ENCODE results near the gene LRFN5. TPM values are rescaled to one million over a fixed set of nuclear protein-coding genes. Genes with fewer than 3 reads are reported as not detected.

Gene LRFN5
- total RNA-seq, 1 experiment from 2014 or later, result 1.3 TPM

- no CpG with 5 or more reads among the region's 1 CpG for WGBS (ENCODE audit: extremely low coverage, insufficient read length, low lambda C conversion rate)
These were observed 203.7 kb downstream of the LRFN5 start for GRCh38 chr14:41810362-41810761.

More at GRCh38 chr14:41810362-41810761, 203.7 kb downstream of the LRFN5 start:
- Histone ChIP-seq H3K27me3 (ENCODE audit: insufficient read depth, low read length) (no peaks in the 10 kb centered on the region), H3K18ac (ENCODE audit: insufficient read length, low read depth, low read length) (no peak overlapping the region), H3T11ph (ENCODE audit: low read length) (no peak overlapping the region), H3K79me1 (ENCODE audit: insufficient read depth, low read depth, low read length, poor library complexity, severe bottlenecking) (no peaks in the 10 kb centered on the region), H3K23ac (ENCODE audit: insufficient read length, low read depth, low read length) (no peak overlapping the region), H3K4me1 (ENCODE audit: insufficient read depth, low read length) (no peaks in the 10 kb centered on the region), H2BK5ac (ENCODE audit: insufficient read length, low read length) (no peak overlapping the region), H4K5ac (ENCODE audit: insufficient read length, low read depth, low read length) (no peak overlapping the region), H3K27ac (ENCODE audit: insufficient read length, low read depth, low read length) (no peak overlapping the region), H2BK120ac (ENCODE audit: low read depth, low read length, poor library complexity, severe bottlenecking) (no peak overlapping the region), H2AFZ (ENCODE audit: low read length) (no peak overlapping the region), H3K4me2 (ENCODE audit: insufficient read depth, insufficient read length, low read length) (no peak overlapping the region), H2BK12ac (ENCODE audit: insufficient read length, low read depth, low read length) (no peak overlapping the region), H3K9me3 (ENCODE audit: control insufficient read depth, low read depth, low read length) (no peaks in the 10 kb centered on the region), H2AK5ac (ENCODE audit: insufficient read length, low read length) (no peak overlapping the region), H3K23me2 (ENCODE audit: insufficient read length, low read depth, low read length, poor library complexity, severe bottlenecking) (no peaks in the 10 kb centered on the region), H3K14ac (ENCODE audit: insufficient read depth, low read length) (no peak overlapping the region), H4K91ac (ENCODE audit: insufficient read length, low read depth, low read length) (no peak overlapping the region), H2BK20ac (ENCODE audit: low read depth, low read length, poor library complexity, severe bottlenecking) (no peak overlapping the region), H3K56ac (ENCODE audit: insufficient read length, low read depth, low read length) (no peak overlapping the region), H3K79me2 (ENCODE audit: insufficient read depth, low read length) (no peaks in the 10 kb centered on the region), H4K20me1 (ENCODE audit: control insufficient read depth, insufficient read depth, insufficient read length) (no peaks in the 10 kb centered on the region), H2BK15ac (ENCODE audit: low read depth, low read length) (no peak overlapping the region), H3K9ac (ENCODE audit: extremely low read depth, insufficient read length, low read length) (no peak overlapping the region), H3K4ac (ENCODE audit: low read depth, low read length) (no peak overlapping the region), H4K8ac (replicated peaks; ENCODE audit: insufficient read length, low read depth, low read length) (no peak overlapping the region)
- Mint-ChIP-seq H3K27me3 (ENCODE audit: low read depth) (no peaks in the 10 kb centered on the region), H3K4me1 (no peaks in the 10 kb centered on the region), H3K27ac (no peak overlapping the region), H3K36me3 (ENCODE audit: insufficient read depth in 1 of 3, low read depth in 3 of 3) (no peaks in the 10 kb centered on the region), H3K4me3 (no peak overlapping the region), H3K9me3 (no peaks in the 10 kb centered on the region; a peak in 1 of 5 replicates)
- no peak for TF ChIP-seq CTCF (conservative IDR thresholded peaks at IDR 0.05)
- DNase-seq, result no peak
